Adipocyte (in vitro differentiated cells): ENCODE data around the gene KIAA1958.

ENCODE experiments used
- DNase-seq: peaks from one replicate; pipeline ENCODE4 v3.0.0-alpha.2; 2015; ENCODE audit warnings: low read depth
- H3K27me3 ChIP-seq: replicated peaks from 2 replicates; pipeline ENCODE4 v1.7.0; 2013; ENCODE audit warnings: mild to moderate bottlenecking, low read length, moderate library complexity; ENCODE audit not compliant: control insufficient read depth, insufficient read depth
- H3K36me3 ChIP-seq: 2 replicates; pipeline ENCODE4 v1.7.0; 2013; ENCODE audit warnings: low read length, mild to moderate bottlenecking, moderate library complexity; ENCODE audit not compliant: control insufficient read depth, insufficient read depth, severe bottlenecking
- H3K4me1 ChIP-seq: 2 replicates; pipeline ENCODE4 v1.7.0; 2013; ENCODE audit warnings: mild to moderate bottlenecking, low read length, moderate library complexity; ENCODE audit not compliant: control insufficient read depth, insufficient read depth
- H3K4me3 ChIP-seq: 2 replicates; pipeline ENCODE4 v1.7.0; 2013; ENCODE audit warnings: mild to moderate bottlenecking, low read length, moderate library complexity
- H3K9ac ChIP-seq: 2 replicates; pipeline ENCODE4 v1.7.0; 2013; ENCODE audit warnings: mild to moderate bottlenecking, low read length, moderate library complexity
- H3K9me3 ChIP-seq: 2 replicates; pipeline ENCODE4 v1.7.0; 2013; ENCODE audit warnings: mild to moderate bottlenecking, low read length, moderate library complexity; ENCODE audit not compliant: control insufficient read depth

The KIAA1958 gene

GRCh38 chr9:112489876-112490666 is 3.4 kb downstream of the KIAA1958 start:
- H3K4me1 ChIP-seq = peaks cover 14% of the 10 kb centered on the region
- no peak overlapping the region for H3K4me3 ChIP-seq
- H3K27me3 ChIP-seq = no peaks in the 10 kb centered on the region
- peaks cover 21% of the 10 kb centered on the region for H3K9me3 ChIP-seq
- H3K9ac ChIP-seq = no peak overlapping the region
- no peaks in the 10 kb centered on the region for H3K36me3 ChIP-seq
- DNase-seq = no peak

GRCh38 chr9:112493393-112494137 is 6.9 kb downstream of the KIAA1958 start:
- peak; percentile 80 for DNase-seq
- Histone ChIP-seq H3K36me3 (no peaks in the 10 kb centered on the region), H3K9ac (no peak overlapping the region), H3K4me3 (peak overlapping the region; percentile 24), H3K9me3 (peaks cover 26% of the 10 kb centered on the region), H3K4me1 (peaks cover 9% of the 10 kb centered on the region), H3K27me3 (no peaks in the 10 kb centered on the region)

- Histone ChIP-seq H3K4me1 (peaks cover 9% of the 10 kb centered on the region), H3K27me3 (no peaks in the 10 kb centered on the region), H3K9ac (no peak overlapping the region), H3K36me3 (no peaks in the 10 kb centered on the region), H3K9me3 (peaks cover 26% of the 10 kb centered on the region), H3K4me3 (peak overlapping the region; percentile 24)
- no peak for DNase-seq
These were observed 7.5 kb downstream of the KIAA1958 start for GRCh38 chr9:112494153-112494552.

DNA sequence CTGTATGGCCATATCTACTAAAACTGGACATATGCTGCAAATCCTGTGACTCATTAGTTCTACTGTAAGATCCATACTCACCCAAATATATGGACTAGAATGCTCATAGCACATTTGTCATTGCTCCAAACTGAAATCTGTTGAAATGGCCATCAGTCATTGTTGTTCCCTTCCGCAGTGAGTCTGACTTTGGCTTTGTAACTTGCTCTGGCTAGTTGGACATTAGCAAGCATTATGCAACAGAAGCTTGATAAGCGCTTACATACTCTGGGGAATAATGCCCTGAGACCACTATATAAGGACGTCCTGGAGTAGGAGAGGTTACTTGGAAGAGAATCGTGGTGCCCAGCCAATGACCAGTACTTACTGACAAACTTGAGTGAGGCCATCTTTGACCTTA is 9.0 kb downstream of the KIAA1958 start:
- H3K4me3 ChIP-seq = no peak overlapping the region
- no peak for DNase-seq

DNA sequence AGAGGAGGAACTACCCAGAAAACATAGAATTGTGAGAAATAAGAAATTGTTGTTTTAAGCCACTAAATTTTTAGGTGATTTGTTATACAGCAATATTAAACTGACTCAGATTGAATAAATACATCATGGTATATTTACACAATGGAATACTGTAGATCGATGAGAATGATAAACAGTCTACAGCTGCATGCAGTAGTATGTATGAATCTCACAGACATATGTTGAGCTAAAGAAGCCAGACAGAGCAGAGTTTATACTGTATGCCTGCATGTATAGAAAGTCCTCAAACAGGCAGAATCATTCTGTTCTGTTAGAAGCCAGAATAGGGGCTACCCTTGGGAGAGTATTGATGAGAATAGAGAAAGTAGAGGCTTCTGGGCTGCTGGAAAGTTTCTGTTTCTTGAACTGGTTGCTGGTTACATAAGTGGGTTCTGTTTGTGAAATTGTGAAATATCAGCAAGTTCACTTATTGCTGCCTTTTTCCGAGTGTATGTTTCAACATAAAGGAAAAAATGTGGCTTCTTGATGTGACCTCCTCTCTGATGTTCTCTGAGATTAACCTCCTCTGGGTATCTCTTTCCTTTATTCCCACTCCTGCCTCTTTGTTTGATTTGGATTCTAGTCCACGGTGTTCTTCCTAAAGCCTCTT is 9.6 kb downstream of the KIAA1958 start:
- Histone ChIP-seq H3K4me1 (peaks cover 9% of the 10 kb centered on the region), H3K9ac (no peak overlapping the region), H3K4me3 (no peak overlapping the region), H3K27me3 (no peaks in the 10 kb centered on the region), H3K36me3 (no peaks in the 10 kb centered on the region), H3K9me3 (peaks cover 26% of the 10 kb centered on the region)
- peak; percentile 51 for DNase-seq

More for the DNA sequence above, 9.0 kb downstream of the KIAA1958 start:
- H3K36me3 ChIP-seq = no peaks in the 10 kb centered on the region
- H3K4me1 ChIP-seq = peaks cover 9% of the 10 kb centered on the region
- peaks cover 26% of the 10 kb centered on the region for H3K9me3 ChIP-seq
- no peak overlapping the region for H3K9ac ChIP-seq
- H3K27me3 ChIP-seq = no peaks in the 10 kb centered on the region

GRCh38 chr9:112500842-112501241 is 14.2 kb downstream of the KIAA1958 start:
- H3K4me1 ChIP-seq = peaks cover 9% of the 10 kb centered on the region
- no peak overlapping the region for H3K9ac ChIP-seq
- no peaks in the 10 kb centered on the region for H3K36me3 ChIP-seq
- H3K9me3 ChIP-seq = no peaks in the 10 kb centered on the region
- H3K27me3 ChIP-seq = no peaks in the 10 kb centered on the region
- no peak for DNase-seq
- H3K4me3 ChIP-seq = no peak overlapping the region

- DNase-seq = no peak
- H3K27me3 ChIP-seq = no peaks in the 10 kb centered on the region
- no peaks in the 10 kb centered on the region for H3K9me3 ChIP-seq
- peaks cover 9% of the 10 kb centered on the region for H3K4me1 ChIP-seq
- no peak overlapping the region for H3K4me3 ChIP-seq
- no peaks in the 10 kb centered on the region for H3K36me3 ChIP-seq
- H3K9ac ChIP-seq = no peak overlapping the region
These were observed 14.7 kb downstream of the KIAA1958 start for GRCh38 chr9:112501287-112501686.

GRCh38 chr9:112502175-112502946 is 15.7 kb downstream of the KIAA1958 start:
- Histone ChIP-seq H3K36me3 (no peaks in the 10 kb centered on the region), H3K4me1 (peaks cover 5% of the 10 kb centered on the region), H3K9me3 (no peaks in the 10 kb centered on the region), H3K27me3 (no peaks in the 10 kb centered on the region), H3K9ac (no peak overlapping the region), H3K4me3 (no peak overlapping the region)
- DNase-seq = no peak

GRCh38 chr9:112503170-112503569 is 16.5 kb downstream of the KIAA1958 start:
- Histone ChIP-seq H3K4me3 (no peak overlapping the region), H3K9me3 (no peaks in the 10 kb centered on the region), H3K27me3 (no peaks in the 10 kb centered on the region), H3K36me3 (no peaks in the 10 kb centered on the region), H3K9ac (no peak overlapping the region), H3K4me1 (peaks cover 5% of the 10 kb centered on the region)
- no peak for DNase-seq

DNA sequence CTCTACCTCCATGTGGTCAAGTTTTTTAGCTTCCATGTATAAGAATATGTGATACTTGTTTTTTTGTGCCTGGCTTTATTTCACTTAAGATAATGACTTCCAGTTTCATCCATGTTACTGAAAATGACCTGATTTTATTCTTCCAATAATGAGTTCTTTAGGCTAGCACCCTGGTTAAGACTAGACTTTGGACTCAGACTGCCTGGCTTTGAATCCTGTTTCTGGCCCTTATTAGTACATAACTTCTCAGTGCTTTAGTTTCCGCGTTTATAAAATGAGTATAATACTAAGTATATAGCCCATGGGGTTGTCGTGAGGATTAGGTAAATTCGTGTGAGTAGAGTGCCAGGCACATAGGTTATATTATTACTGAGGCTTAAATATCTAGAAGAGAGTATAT is 18.5 kb downstream of the KIAA1958 start:
- no peaks in the 10 kb centered on the region for H3K27me3 ChIP-seq
- H3K9ac ChIP-seq = no peak overlapping the region
- H3K9me3 ChIP-seq = no peaks in the 10 kb centered on the region
- no peak overlapping the region for H3K4me3 ChIP-seq
- H3K4me1 ChIP-seq = peaks cover 5% of the 10 kb centered on the region
- H3K36me3 ChIP-seq = no peaks in the 10 kb centered on the region
- DNase-seq = no peak

DNA sequence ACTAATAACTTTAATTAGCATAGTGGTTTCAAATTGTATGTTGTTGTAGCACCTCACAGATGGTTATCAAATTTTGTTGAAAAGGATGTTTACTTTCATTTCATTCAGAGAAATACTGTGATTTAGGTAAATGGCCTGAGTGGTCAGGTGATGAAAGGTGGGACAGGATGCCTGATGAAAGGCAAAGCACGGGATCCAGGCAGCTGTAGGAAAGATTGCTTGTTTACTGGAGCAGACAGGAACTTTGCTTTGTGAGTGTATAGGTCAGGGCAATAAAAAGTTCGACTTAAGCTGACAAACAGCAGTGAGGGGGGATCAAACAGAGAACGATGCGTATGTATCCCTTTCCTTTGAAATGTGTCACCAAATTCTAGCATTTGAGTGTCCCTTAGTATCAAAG is 19.0 kb downstream of the KIAA1958 start:
- no peak for DNase-seq
- Histone ChIP-seq H3K36me3 (no peaks in the 10 kb centered on the region), H3K27me3 (no peaks in the 10 kb centered on the region), H3K9me3 (no peaks in the 10 kb centered on the region), H3K4me3 (no peak overlapping the region), H3K9ac (no peak overlapping the region), H3K4me1 (peaks cover 5% of the 10 kb centered on the region)
